Activated T-cell treated with anti-CD3 and anti-CD28 coated beads, Interleukin-2, amount 50 U/mL, for 24 hours (primary cell): ENCODE data around the gene RICTOR.

Experiments
- DNase-seq: peaks from one replicate; pipeline ENCODE4 v3.0.0-alpha.2; 2020
- H3K27ac Mint-ChIP-seq: 2 replicates; pipeline ENCODE4 v1.8.0; 2020; ENCODE audit warnings: mild to moderate bottlenecking, mixed read lengths
- H3K27me3 Mint-ChIP-seq: 2 replicates; pipeline ENCODE4 v1.8.0; 2020; ENCODE audit warnings: mixed read lengths
- H3K36me3 Mint-ChIP-seq: 2 replicates; pipeline ENCODE4 v1.8.0; 2020; ENCODE audit warnings: low read depth, mixed read lengths
- H3K4me1 Mint-ChIP-seq: 2 replicates; pipeline ENCODE4 v1.8.0; 2020; ENCODE audit warnings: low read depth, mixed read lengths
- H3K4me3 Mint-ChIP-seq: 2 replicates; pipeline ENCODE4 v1.8.0; 2020; ENCODE audit warnings: mild to moderate bottlenecking, moderate library complexity, mixed read lengths
- H3K9me3 Mint-ChIP-seq: 2 replicates; pipeline ENCODE4 v1.8.0; 2020; ENCODE audit warnings: mixed read lengths

RICTOR gene, protein sequence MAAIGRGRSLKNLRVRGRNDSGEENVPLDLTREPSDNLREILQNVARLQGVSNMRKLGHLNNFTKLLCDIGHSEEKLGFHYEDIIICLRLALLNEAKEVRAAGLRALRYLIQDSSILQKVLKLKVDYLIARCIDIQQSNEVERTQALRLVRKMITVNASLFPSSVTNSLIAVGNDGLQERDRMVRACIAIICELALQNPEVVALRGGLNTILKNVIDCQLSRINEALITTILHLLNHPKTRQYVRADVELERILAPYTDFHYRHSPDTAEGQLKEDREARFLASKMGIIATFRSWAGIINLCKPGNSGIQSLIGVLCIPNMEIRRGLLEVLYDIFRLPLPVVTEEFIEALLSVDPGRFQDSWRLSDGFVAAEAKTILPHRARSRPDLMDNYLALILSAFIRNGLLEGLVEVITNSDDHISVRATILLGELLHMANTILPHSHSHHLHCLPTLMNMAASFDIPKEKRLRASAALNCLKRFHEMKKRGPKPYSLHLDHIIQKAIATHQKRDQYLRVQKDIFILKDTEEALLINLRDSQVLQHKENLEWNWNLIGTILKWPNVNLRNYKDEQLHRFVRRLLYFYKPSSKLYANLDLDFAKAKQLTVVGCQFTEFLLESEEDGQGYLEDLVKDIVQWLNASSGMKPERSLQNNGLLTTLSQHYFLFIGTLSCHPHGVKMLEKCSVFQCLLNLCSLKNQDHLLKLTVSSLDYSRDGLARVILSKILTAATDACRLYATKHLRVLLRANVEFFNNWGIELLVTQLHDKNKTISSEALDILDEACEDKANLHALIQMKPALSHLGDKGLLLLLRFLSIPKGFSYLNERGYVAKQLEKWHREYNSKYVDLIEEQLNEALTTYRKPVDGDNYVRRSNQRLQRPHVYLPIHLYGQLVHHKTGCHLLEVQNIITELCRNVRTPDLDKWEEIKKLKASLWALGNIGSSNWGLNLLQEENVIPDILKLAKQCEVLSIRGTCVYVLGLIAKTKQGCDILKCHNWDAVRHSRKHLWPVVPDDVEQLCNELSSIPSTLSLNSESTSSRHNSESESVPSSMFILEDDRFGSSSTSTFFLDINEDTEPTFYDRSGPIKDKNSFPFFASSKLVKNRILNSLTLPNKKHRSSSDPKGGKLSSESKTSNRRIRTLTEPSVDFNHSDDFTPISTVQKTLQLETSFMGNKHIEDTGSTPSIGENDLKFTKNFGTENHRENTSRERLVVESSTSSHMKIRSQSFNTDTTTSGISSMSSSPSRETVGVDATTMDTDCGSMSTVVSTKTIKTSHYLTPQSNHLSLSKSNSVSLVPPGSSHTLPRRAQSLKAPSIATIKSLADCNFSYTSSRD (N-terminal part only)

GRCh38 chr5:39074017-39074814 is at the start of gene RICTOR:
Gene RICTOR (minus strand): TSS chr5:39074399. CDS start chr5:39074377, 22 bp downstream.
- Mint-ChIP-seq H3K36me3 (peaks cover 31% of the 10 kb centered on the region), H3K4me3 (peak within 1 kb of the TSS; percentile 91), H3K27ac (peak within 1 kb of the TSS; percentile 96), H3K9me3 (no peaks in the 10 kb centered on the region), H3K27me3 (peaks cover 21% of the 10 kb centered on the region), H3K4me1 (peaks cover 54% of the 10 kb centered on the region)
- peak; percentile 95 for DNase-seq

DNA sequence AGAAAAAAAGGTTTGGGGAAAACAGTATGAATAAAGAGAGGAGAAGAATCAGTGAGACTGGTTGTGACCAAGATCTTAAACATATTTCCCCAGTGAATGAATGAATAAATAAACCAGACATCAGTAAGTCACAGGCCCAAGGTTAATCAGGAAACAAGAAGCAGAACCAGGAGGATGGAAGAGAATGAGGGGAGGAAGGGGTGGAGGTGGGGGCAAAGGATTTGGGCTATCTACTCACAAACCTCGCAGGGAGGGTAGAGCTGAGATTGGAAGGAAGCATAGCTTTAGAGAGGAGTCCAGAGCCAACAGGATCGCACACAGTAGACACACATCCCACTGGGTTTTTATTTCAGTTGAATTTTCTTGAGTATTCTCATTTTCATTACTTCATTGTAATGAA is 47.7 kb upstream of the RICTOR start:
- H3K9me3 Mint-ChIP-seq: no peaks in the 10 kb centered on the region
- H3K4me3 Mint-ChIP-seq: no peak overlapping the region
- H3K36me3 Mint-ChIP-seq: peaks cover 63% of the 10 kb centered on the region

DNA sequence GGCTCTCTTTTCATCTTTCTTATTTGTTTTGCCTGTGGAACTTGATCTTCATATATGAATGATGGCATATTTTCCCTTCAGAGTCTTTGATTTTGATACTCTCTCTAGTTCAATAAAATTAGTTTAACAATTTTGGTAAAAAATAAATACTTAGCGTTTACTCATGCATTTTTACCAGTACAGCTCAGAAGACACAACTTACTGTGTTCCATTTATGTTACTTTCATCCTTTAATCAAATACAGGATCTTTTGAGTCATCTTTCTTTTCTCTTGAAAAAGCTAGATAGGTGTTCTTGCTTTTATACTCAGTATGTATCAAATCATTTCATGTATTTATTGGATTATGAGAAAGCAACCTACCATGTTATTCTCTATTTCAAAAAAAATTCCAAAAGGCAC is 47.1 kb upstream of the RICTOR start:
- peak overlapping the region; percentile 88 for H3K27ac Mint-ChIP-seq
- H3K4me1 Mint-ChIP-seq: peaks cover 61% of the 10 kb centered on the region
- no peak for DNase-seq
- peak overlapping the region; percentile 20 for H3K4me3 Mint-ChIP-seq
- peaks cover 67% of the 10 kb centered on the region for H3K36me3 Mint-ChIP-seq
- no peaks in the 10 kb centered on the region for H3K27me3 Mint-ChIP-seq
- H3K9me3 Mint-ChIP-seq: no peaks in the 10 kb centered on the region

More for the DNA sequence above, 47.7 kb upstream of the RICTOR start:
- Mint-ChIP-seq H3K27me3 (no peaks in the 10 kb centered on the region), H3K4me1 (peaks cover 55% of the 10 kb centered on the region), H3K27ac (peak overlapping the region; percentile 88)
- no peak for DNase-seq

DNA sequence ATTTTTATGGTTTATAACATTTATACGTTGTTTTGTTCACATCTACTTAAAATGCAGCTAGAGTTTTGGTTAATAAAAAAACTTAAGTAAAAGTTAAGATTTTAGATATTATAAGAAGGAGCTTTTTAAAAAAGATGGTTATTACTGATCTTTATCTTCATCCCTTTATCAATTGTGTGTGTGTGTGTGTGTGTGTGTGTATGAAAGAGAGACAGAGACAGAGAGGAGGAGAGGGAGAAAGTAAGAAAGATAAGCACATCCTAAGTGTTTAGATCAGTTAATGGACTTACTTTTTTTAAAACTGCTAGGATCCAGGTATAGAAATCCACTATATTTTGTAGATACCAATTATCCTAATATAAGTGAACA is 45.8 kb upstream of the RICTOR start:
- Mint-ChIP-seq H3K36me3 (peaks cover 70% of the 10 kb centered on the region), H3K4me3 (no peak overlapping the region), H3K27ac (peak overlapping the region; percentile 62), H3K9me3 (no peaks in the 10 kb centered on the region), H3K4me1 (peaks cover 64% of the 10 kb centered on the region), H3K27me3 (no peaks in the 10 kb centered on the region)
- DNase-seq: no peak

DNA sequence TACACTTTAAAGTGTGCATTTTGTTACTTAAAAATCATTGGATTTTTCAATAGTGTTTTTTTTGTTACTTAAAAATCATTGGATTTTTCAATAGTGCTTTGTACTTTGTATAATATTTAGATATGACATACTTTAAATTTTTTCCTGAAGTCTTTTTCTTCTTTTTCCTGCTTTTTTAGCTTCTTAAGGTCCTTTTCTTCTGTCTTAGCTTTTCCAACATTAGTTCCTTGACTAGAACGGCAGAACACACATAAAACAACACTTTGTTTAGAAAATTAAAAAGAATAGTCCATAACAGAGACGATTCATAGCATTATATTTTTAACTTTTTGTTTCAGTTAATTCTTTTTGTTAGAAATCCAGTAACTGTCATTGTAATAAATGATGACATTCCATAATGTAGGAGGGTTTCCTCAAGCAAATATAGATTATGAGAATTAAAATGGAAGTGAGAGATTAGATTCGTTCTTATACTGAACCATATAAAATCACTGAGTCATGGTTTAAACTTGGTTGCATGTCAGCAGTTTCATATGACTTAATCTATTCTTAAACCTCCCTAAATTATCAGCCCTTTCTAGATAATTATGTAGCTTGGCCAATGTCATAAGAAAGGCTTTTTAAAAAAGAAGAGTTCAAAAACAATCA is 45.3 kb upstream of the RICTOR start:
- H3K27ac Mint-ChIP-seq: peak overlapping the region; percentile 77
- H3K4me1 Mint-ChIP-seq: peaks cover 63% of the 10 kb centered on the region
- H3K36me3 Mint-ChIP-seq: peaks cover 73% of the 10 kb centered on the region
- H3K4me3 Mint-ChIP-seq: no peak overlapping the region
- no peak for DNase-seq
- no peaks in the 10 kb centered on the region for H3K9me3 Mint-ChIP-seq
- H3K27me3 Mint-ChIP-seq: no peaks in the 10 kb centered on the region

DNA sequence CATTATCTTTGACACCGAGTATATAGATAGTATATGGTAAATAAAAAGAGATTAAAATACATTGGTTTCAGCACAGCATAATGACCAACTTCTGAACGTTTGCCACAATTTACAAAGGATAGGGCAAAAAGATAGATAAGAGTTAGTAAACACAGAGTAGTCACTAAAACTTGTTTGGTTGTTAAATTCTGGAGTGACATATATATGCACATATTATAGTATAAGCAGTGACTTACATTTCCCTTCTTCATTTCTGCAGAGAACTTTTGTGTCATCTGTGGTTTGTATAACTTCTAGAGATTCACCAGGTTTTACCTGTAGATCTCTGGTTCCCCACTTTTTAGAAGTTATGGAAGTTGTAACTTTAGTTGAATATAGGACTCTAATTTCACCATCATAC is 44.4 kb upstream of the RICTOR start:
- DNase-seq: no peak
- peaks cover 78% of the 10 kb centered on the region for H3K36me3 Mint-ChIP-seq
- no peaks in the 10 kb centered on the region for H3K9me3 Mint-ChIP-seq
- H3K4me3 Mint-ChIP-seq: no peak overlapping the region
- peaks cover 69% of the 10 kb centered on the region for H3K4me1 Mint-ChIP-seq
- no peaks in the 10 kb centered on the region for H3K27me3 Mint-ChIP-seq
- H3K27ac Mint-ChIP-seq: peak overlapping the region; percentile 88

GRCh38 chr5:39117401-39117800 is 43.2 kb upstream of the RICTOR start:
- Mint-ChIP-seq H3K4me3 (no peak overlapping the region), H3K36me3 (peaks cover 82% of the 10 kb centered on the region), H3K27me3 (no peaks in the 10 kb centered on the region), H3K27ac (peak overlapping the region; percentile 88), H3K9me3 (no peaks in the 10 kb centered on the region), H3K4me1 (peaks cover 72% of the 10 kb centered on the region)
- no peak for DNase-seq

GRCh38 chr5:39116344-39117170 is 42.4 kb upstream of the RICTOR start:
- H3K27ac Mint-ChIP-seq: peak overlapping the region; percentile 83
- no peak for DNase-seq

GRCh38 chr5:39115644-39116343 is 41.6 kb upstream of the RICTOR start:
- H3K27ac Mint-ChIP-seq: peak overlapping the region; percentile 31
- no peaks in the 10 kb centered on the region for H3K9me3 Mint-ChIP-seq
- H3K36me3 Mint-ChIP-seq: peaks cover 74% of the 10 kb centered on the region
- peaks cover 60% of the 10 kb centered on the region for H3K4me1 Mint-ChIP-seq
- no peak overlapping the region for H3K4me3 Mint-ChIP-seq
- DNase-seq: no peak
- H3K27me3 Mint-ChIP-seq: no peaks in the 10 kb centered on the region

More at GRCh38 chr5:39116344-39117170, 42.4 kb upstream of the RICTOR start:
- Mint-ChIP-seq H3K4me1 (peaks cover 66% of the 10 kb centered on the region), H3K4me3 (no peak overlapping the region), H3K27me3 (no peaks in the 10 kb centered on the region), H3K36me3 (peaks cover 76% of the 10 kb centered on the region), H3K9me3 (no peaks in the 10 kb centered on the region)

DNA sequence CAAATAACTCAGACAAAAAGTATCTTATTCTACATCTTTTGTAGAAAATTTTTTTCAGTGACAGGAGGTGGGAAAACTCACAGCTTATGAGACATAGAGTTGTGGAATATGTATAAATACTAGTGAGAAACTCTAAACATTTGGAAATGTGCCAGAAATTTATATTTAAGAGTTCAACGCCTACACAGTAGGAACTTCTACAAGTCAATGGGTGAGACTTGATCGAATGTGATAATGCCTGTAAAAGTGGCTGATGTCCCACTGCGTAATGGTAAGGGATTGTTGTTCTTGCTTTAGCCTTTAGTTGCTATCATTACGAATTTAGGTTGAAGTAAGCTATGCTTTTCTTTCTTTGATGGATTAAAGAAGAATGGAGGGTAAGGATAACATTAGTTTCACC is 40.0 kb upstream of the RICTOR start:
- Mint-ChIP-seq H3K36me3 (peaks cover 78% of the 10 kb centered on the region), H3K4me3 (no peak overlapping the region), H3K27ac (peak overlapping the region; percentile 15), H3K9me3 (no peaks in the 10 kb centered on the region), H3K4me1 (peaks cover 56% of the 10 kb centered on the region), H3K27me3 (no peaks in the 10 kb centered on the region)
- no peak for DNase-seq

GRCh38 chr5:39113354-39113953 is 39.3 kb upstream of the RICTOR start:
- Mint-ChIP-seq H3K27ac (peak overlapping the region; percentile 66), H3K36me3 (peaks cover 81% of the 10 kb centered on the region), H3K4me3 (no peak overlapping the region), H3K9me3 (no peaks in the 10 kb centered on the region), H3K4me1 (peaks cover 52% of the 10 kb centered on the region), H3K27me3 (no peaks in the 10 kb centered on the region)
- DNase-seq: no peak

GRCh38 chr5:39109606-39110005 is 35.4 kb upstream of the RICTOR start:
- Mint-ChIP-seq H3K4me3 (no peak overlapping the region), H3K4me1 (peaks cover 26% of the 10 kb centered on the region), H3K36me3 (peaks cover 60% of the 10 kb centered on the region), H3K27me3 (no peaks in the 10 kb centered on the region), H3K9me3 (no peaks in the 10 kb centered on the region), H3K27ac (no peak overlapping the region)
- no peak for DNase-seq
